K562 (cell line): ENCODE results near the gene BACH1. TPM values are rescaled to one million over a fixed set of nuclear protein-coding genes. Genes with fewer than 3 reads are reported as not detected.
A peak's percentile ranks its signal among the peaks of the same experiment; 100 is the strongest.

Experiments used
- ATAC-seq: fragments of 200-7000 bp; cut with Tn5 transposase; 3 replicates; pipeline ENCODE4 v1.9.1; 2020; ENCODE audit warnings: moderate library complexity
- BruUV-seq: library from RNA; stranded (reverse); fragments of 400-500 nt; replicated peaks from 2 replicates; lab custom pipeline; 2021; lab: Mats Ljungman, UMichigan
- CTCF ChIA-PET: fragments of 300-600 bp; formaldehyde crosslinking; extraction: SDS; loops from one replicate; lab custom pipeline; 2021; ENCODE audit warnings: low intra/inter-chr PET ratio; lab: Yijun Ruan, JAX
- POLR2A ChIA-PET: fragments of 300-600, 350-650 bp; sonication (Branson Sonifier 250); formaldehyde crosslinking; extraction: SDS; loops from one replicate; lab custom pipeline; 2021; ENCODE audit warnings: antibody characterized with exemption, inconsistent platforms; lab: Yijun Ruan, JAX
- DNase-seq, 4 experiments: peaks; one replicate each; pipeline versions ENCODE4 v3.0.0 to v3.0.0-alpha.2; 2011 to 2018; ENCODE audit warnings: low spot score in 3 of 4, mixed read lengths in 3 of 4; ENCODE audit errors: extremely low read depth in 1 of 4
- FAIRE-seq: peaks from 2 replicates; lab custom pipeline; 2011; peaks lifted over from hg19 to GRCh38; lab: Jason Lieb, UNC
- H2AFZ ChIP-seq: 2 replicates; pipeline ENCODE4 v1.6.0; 2011; ENCODE audit warnings: low read depth, low read length, control low read depth, inconsistent platforms
- H3K27ac ChIP-seq: fragments of 200-600 bp; 3 replicates; pipeline ENCODE4 v1.8.0; 2011; ENCODE audit warnings: low read depth, mild to moderate bottlenecking, control low read depth, inconsistent platforms, low read length, moderate library complexity, mixed read lengths; ENCODE audit errors: extremely low read depth
- H3K27me3 ChIP-seq, 2 experiments: fragments of 300-600 bp in 1 of 2; 2 replicates in 1 of 2; 3 replicates in 1 of 2; pipeline versions ENCODE4 v1.6.0 to v1.8.0; 2011; ENCODE audit warnings: inconsistent platforms in 2 of 2, low read length in 2 of 2, mild to moderate bottlenecking in 1 of 2, mixed read lengths in 1 of 2, moderate library complexity in 1 of 2; ENCODE audit not compliant: control insufficient read depth in 2 of 2, insufficient read depth in 2 of 2
- H3K36me3 ChIP-seq: fragments of 300-600 bp; 3 replicates; pipeline ENCODE4 v1.8.0; 2011; ENCODE audit warnings: mild to moderate bottlenecking, low read length, inconsistent platforms; ENCODE audit not compliant: control insufficient read depth, insufficient read depth
- H3K4me1 ChIP-seq, 2 experiments: fragments of 200-600 bp in 1 of 2; replicated peaks in 1 of 2; 2 replicates in 1 of 2; 3 replicates in 1 of 2; pipeline versions ENCODE4 v1.5.1 to v1.8.0; 2011; ENCODE audit warnings: inconsistent platforms in 2 of 2, low read length in 2 of 2, mild to moderate bottlenecking in 1 of 2, mixed read lengths in 1 of 2, moderate library complexity in 1 of 2; ENCODE audit not compliant: control insufficient read depth in 2 of 2, insufficient read depth in 2 of 2
- H3K4me2 ChIP-seq: 2 replicates; pipeline ENCODE4 v1.6.1; 2011; ENCODE audit warnings: low read length, control low read depth, inconsistent platforms, mixed read lengths; ENCODE audit not compliant: insufficient read depth
- H3K4me3 ChIP-seq: fragments of 200-600 bp; sonication (generic), shearing (Covaris generic); 2 replicates; pipeline ENCODE4 v1.5.1; 2016; ENCODE audit warnings: control low read depth, inconsistent platforms
- H3K79me2 ChIP-seq: fragments of 200-600 bp; 3 replicates; pipeline ENCODE4 v1.8.0; 2011; ENCODE audit warnings: low read length, inconsistent platforms; ENCODE audit not compliant: control insufficient read depth, insufficient read depth
- H3K9ac ChIP-seq, 2 experiments: 2 replicates each; pipeline versions ENCODE4 v1.6.0 to v1.6.1; 2011; ENCODE audit warnings: low read depth in 2 of 2, low read length in 2 of 2, control low read depth in 1 of 2, inconsistent platforms in 1 of 2, mild to moderate bottlenecking in 1 of 2, mixed read lengths in 1 of 2; ENCODE audit not compliant: insufficient read depth in 1 of 2
- H3K9me1 ChIP-seq: one replicate; pipeline ENCODE4 v1.6.0; 2011; ENCODE audit warnings: inconsistent platforms, mild to moderate bottlenecking, low read length, moderate library complexity; ENCODE audit not compliant: control insufficient read depth, insufficient read depth
- H3K9me3 ChIP-seq: replicated peaks from 2 replicates; pipeline ENCODE4 v1.5.1; 2011; ENCODE audit warnings: low read depth, low read length, inconsistent platforms; ENCODE audit not compliant: control insufficient read depth, insufficient read depth
- H4K20me1 ChIP-seq: replicated peaks from 2 replicates; pipeline ENCODE4 v1.6.1; 2011; ENCODE audit warnings: low read length, inconsistent platforms, mixed read lengths; ENCODE audit not compliant: control insufficient read depth, insufficient read depth
- CEBPB ChIP-seq: fragments of 450-650 bp; IDR thresholded peaks from 2 replicates; pipeline ENCODE4 v1.6.1; 2016; ENCODE audit warnings: missing genetic modification characterization, missing compliant biosample characterization
- HMG20A ChIP-seq: fragments of 450-650 bp; formaldehyde crosslinking; conservative IDR thresholded peaks from 2 replicates; pipeline ENCODE4 v1.4.0; 2020; ENCODE audit warnings: mild to moderate bottlenecking, mixed read lengths
- ZBTB12 ChIP-seq: fragments of 250-450 bp; sonication (Bioruptor Pico); IDR thresholded peaks from 2 replicates; pipeline ENCODE4 v1.4.0; 2020
- ZNF347 ChIP-seq: fragments of 450-650 bp; formaldehyde crosslinking; IDR thresholded peaks from 2 replicates; pipeline ENCODE4 v1.4.0; 2020; ENCODE audit warnings: low read depth, mild to moderate bottlenecking, moderate library complexity
- ZNF655 ChIP-seq: fragments of 250-450 bp; sonication (Bioruptor Pico); IDR thresholded peaks from 2 replicates; pipeline ENCODE4 v1.5.0; 2021
- WGBS: fragments of 100-300 bp; shearing (Covaris generic); methylation state at CpG from one replicate; pipeline ENCODE4 v1.1.6; 2016; ENCODE audit warnings: low coverage, mixed read lengths; ENCODE audit not compliant: insufficient coverage; ENCODE audit errors: missing lambda C conversion rate; 5-methylcytosine and 5-hydroxymethylcytosine counted together
- in situ Hi-C: fragments of 300-500 bp; cut with MboI; formaldehyde crosslinking; loops from 4 replicates; pipeline ENCODE4 v1.15.0; 2018; ENCODE audit warnings: inconsistent platforms, mixed read lengths
- intact Hi-C: fragments of 100-400 bp; cut with micrococcal nuclease; formaldehyde crosslinking; loops from 2 replicates; pipeline ENCODE4 v1.14.2; 2022
- polyA plus RNA-seq, 8 experiments: library from polyadenylated mRNA; depleted of rRNA in 4 of 8; stranded (reverse) in 5 of 8; unstranded in 3 of 8; fragments of >200 nt; fragmentation: Nextera tagmentation in 2 of 8; fragmentation: Illumina TruSeq in 1 of 8; extraction: Ambion mirVana in 2 of 8; extraction: Trizol in 1 of 8; gene quantifications; 2 replicates each; pipeline versions ENCODE4 v1.2.1 to v1.2.3, GENCODE V29; 2011 to 2014; ENCODE audit warnings: inconsistent platforms in 1 of 8, missing spikeins in 1 of 8
- total RNA-seq, 7 experiments: library from RNA; depleted of rRNA in 6 of 7; stranded (reverse); fragments of >200 nt in 6 of 7; fragmentation: Illumina TruSeq in 2 of 7; extraction: Trizol in 2 of 7; gene quantifications; 2 replicates each; pipeline versions ENCODE4 v1.2.1 to v1.2.3, GENCODE V29; 2011 to 2021; ENCODE audit warnings: low replicate concordance in 1 of 7
- TF ChIP-seq, protein P1 (sequence below): fragments of 450-650 bp; IDR thresholded peaks from 2 replicates; pipeline ENCODE4 v1.7.1; 2018; ENCODE audit warnings: mild to moderate bottlenecking, low read depth; ENCODE audit not compliant: partially characterized antibody
- TF ChIP-seq, protein P2 (sequence below): fragments of 450-650 bp; IDR thresholded peaks from 2 replicates; pipeline ENCODE4 v1.6.1; 2018; ENCODE audit not compliant: partially characterized antibody

The BACH1 gene
- total and polyA plus RNA-seq, 9 of the 15 experiments (the other 6 are each of a cell fraction or from before 2014, with no cell fraction given) = 10.6 to 58.5 (median 28.6) TPM

DNA sequence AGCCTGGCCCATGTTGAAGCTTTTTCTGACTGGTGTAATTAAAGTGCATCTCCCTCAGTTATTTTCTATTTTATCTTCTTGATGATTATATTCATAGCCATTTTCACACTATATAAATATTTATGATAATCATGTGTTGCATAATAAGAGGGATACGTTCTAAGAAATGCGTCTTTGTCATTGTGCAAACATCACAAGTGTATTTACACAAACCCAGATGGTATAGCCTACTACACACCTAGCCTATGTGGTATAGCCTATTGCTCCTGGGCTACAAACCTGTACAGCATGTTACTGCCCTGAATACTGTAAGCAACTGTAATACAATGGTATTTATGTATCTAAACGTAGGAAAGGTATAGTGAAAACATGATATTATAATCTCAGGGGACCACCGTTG lies 88.1 kb downstream of the BACH1 start:
- 79% methylated on average over 4 of the region's 4 CpGs for WGBS
- no peaks in the 10 kb centered on the region for H3K9me3 ChIP-seq
- H3K4me2 ChIP-seq = no peak overlapping the region
- ChIA-PET CTCF (no interaction called here), POLR2A (no interaction called here)
- ATAC-seq (no peak), DNase-seq (no peak), FAIRE-seq (no peak)
- no peaks in the 10 kb centered on the region for H3K36me3 ChIP-seq
- TF ChIP-seq CEBPB (tag) = 0 out of 2 replicates have a peak, but pooled peaks have one; percentile 15
- no peak for TF ChIP-seq ZNF347 (CRISPR knock-in tag)
- TF ChIP-seq, protein P1, sequence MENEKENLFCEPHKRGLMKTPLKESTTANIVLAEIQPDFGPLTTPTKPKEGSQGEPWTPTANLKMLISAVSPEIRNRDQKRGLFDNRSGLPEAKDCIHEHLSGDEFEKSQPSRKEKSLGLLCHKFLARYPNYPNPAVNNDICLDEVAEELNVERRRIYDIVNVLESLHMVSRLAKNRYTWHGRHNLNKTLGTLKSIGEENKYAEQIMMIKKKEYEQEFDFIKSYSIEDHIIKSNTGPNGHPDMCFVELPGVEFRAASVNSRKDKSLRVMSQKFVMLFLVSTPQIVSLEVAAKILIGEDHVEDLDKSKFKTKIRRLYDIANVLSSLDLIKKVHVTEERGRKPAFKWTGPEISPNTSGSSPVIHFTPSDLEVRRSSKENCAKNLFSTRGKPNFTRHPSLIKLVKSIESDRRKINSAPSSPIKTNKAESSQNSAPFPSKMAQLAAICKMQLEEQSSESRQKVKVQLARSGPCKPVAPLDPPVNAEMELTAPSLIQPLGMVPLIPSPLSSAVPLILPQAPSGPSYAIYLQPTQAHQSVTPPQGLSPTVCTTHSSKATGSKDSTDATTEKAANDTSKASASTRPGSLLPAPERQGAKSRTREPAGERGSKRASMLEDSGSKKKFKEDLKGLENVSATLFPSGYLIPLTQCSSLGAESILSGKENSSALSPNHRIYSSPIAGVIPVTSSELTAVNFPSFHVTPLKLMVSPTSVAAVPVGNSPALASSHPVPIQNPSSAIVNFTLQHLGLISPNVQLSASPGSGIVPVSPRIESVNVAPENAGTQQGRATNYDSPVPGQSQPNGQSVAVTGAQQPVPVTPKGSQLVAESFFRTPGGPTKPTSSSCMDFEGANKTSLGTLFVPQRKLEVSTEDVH = no peak
- TF ChIP-seq ZNF655 (CRISPR knock-in tag) = no peak
- no peak for TF ChIP-seq ZBTB12 (CRISPR knock-in tag)
- no peak for TF ChIP-seq HMG20A (CRISPR knock-in tag)
- TF ChIP-seq, protein P2, sequence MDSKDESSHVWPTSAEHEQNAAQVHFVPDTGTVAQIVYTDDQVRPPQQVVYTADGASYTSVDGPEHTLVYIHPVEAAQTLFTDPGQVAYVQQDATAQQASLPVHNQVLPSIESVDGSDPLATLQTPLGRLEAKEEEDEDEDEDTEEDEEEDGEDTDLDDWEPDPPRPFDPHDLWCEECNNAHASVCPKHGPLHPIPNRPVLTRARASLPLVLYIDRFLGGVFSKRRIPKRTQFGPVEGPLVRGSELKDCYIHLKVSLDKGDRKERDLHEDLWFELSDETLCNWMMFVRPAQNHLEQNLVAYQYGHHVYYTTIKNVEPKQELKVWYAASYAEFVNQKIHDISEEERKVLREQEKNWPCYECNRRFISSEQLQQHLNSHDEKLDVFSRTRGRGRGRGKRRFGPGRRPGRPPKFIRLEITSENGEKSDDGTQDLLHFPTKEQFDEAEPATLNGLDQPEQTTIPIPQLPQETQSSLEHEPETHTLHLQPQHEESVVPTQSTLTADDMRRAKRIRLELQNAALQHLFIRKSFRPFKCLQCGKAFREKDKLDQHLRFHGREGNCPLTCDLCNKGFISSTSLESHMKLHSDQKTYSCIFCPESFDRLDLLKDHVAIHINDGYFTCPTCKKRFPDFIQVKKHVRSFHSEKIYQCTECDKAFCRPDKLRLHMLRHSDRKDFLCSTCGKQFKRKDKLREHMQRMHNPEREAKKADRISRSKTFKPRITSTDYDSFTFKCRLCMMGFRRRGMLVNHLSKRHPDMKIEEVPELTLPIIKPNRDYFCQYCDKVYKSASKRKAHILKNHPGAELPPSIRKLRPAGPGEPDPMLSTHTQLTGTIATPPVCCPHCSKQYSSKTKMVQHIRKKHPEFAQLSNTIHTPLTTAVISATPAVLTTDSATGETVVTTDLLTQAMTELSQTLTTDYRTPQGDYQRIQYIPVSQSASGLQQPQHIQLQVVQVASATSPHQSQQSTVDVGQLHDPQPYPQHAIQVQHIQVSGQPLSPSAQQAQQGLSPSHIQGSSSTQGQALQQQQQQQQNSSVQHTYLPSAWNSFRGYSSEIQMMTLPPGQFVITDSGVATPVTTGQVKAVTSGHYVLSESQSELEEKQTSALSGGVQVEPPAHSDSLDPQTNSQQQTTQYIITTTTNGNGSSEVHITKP = peak; percentile 63
- no peak overlapping the region for H3K9ac ChIP-seq
- no peaks in the 10 kb centered on the region for H3K79me2 ChIP-seq
- H3K4me1 ChIP-seq = no peaks in the 10 kb centered on the region
- intact Hi-C loops (no loop called here), in situ Hi-C loops (no loop called here)
- H3K4me3 ChIP-seq = no peak overlapping the region
- no peak overlapping the region for H3K27ac ChIP-seq
- H4K20me1 ChIP-seq = no peaks in the 10 kb centered on the region
- no peak overlapping the region for H2AFZ ChIP-seq
- H3K27me3 ChIP-seq = no peaks in the 10 kb centered on the region
- H3K9me1 ChIP-seq = no peaks in the 10 kb centered on the region
- no TSS peak for BruUV-seq
